GM18909 (cell line): ENCODE data around the gene NFIX.

Experiments
- ATAC-seq: cut with Tn5 transposase; IDR thresholded peaks from one replicate; pipeline ENCODE4 v1.9.1; 2021; ENCODE audit warnings: mild to moderate bottlenecking; ENCODE audit not compliant: unreplicated experiment, poor library complexity

NFIX gene

DNA sequence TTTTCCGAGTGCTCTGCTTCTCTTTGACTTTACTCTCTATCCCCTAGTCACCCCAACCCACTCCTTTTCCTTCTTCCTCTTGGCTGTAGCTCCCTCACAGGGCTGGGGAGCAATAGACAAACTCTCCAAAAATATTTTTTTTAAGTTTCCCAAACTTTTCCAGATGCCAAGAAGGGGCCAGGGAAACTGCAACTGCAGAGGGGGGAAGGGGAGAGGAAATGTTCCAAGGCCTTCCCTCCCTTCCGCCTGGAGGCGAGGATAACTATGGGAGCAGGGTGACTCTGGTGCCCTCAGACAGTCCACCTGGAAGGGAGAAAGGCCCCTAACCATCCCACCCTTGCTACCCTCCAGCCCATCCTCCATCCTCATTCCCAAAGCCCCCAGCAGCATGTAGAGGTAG is 58.0 kb downstream of the NFIX start:
- no peak for ATAC-seq

DNA sequence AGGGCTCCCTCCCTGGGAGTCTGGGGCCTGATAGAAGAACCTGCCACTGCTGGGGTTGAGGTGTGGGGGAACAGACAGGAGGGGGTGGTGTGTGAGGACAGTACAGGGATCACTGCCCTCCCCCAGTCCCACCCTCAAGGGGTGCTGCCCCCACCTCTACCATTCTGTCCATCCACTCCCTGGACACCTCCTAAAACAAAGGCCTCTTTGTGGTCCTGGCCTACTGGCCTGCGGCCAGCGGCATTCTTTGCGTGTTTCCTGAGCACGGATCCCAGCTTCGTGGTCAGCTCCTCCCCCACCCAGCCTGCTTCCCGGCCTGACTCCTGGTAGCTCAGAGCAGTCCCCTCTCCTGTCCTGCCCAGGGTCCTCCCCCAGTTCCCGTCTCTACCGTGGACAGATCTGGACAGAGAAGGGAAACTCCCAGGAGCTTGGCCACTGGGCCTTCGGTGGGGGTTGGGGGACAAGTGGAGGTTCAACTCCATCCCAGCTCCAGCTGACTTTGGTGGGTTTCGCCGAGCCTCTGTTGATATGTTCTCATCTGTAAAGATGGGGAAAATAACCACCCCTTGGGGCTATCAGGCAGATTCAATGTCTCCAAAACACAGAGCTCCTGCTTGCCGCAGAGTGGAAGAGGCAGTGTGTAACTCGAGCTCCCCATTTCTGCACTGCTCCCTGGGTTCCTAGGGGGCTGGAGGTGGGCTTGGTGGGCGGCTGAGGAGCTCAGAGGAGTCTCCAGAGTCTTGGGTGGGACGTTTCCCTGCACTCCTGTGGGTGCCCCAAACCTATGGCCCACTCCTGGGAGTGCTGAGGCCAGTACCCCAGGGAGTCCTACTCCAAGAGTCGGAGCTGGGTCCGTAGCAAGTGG is 58.7 kb downstream of the NFIX start:
- no peak for ATAC-seq

DNA sequence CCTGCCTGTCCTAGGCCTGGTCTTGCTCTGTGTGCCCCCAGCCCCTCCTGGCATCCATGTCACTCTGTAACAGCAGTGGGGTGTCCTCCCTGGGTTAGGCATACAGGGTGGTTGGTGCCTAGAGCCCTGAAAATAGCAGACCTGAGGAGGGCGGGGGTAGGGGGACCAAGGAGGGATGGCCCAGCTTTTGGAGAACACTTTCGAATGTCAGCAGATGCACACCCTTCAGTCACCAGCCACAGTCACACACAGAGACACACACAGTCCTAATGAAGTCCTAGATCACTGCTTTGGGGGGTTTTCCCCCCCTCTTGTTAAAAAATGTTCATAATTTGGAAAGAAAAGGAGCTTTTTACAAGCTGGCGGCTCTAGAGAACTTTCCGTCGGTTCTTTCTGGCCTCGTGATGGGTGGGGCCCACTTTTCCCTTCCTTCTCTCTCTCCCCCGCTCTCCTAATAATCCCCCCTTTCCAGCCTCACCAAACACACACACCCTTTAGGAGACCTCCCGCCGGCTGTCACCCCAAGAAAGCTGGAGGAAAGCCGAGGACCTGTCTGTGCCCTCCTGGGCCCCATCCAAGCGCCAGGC is 59.4 kb downstream of the NFIX start:
- ATAC-seq, result no peak

DNA sequence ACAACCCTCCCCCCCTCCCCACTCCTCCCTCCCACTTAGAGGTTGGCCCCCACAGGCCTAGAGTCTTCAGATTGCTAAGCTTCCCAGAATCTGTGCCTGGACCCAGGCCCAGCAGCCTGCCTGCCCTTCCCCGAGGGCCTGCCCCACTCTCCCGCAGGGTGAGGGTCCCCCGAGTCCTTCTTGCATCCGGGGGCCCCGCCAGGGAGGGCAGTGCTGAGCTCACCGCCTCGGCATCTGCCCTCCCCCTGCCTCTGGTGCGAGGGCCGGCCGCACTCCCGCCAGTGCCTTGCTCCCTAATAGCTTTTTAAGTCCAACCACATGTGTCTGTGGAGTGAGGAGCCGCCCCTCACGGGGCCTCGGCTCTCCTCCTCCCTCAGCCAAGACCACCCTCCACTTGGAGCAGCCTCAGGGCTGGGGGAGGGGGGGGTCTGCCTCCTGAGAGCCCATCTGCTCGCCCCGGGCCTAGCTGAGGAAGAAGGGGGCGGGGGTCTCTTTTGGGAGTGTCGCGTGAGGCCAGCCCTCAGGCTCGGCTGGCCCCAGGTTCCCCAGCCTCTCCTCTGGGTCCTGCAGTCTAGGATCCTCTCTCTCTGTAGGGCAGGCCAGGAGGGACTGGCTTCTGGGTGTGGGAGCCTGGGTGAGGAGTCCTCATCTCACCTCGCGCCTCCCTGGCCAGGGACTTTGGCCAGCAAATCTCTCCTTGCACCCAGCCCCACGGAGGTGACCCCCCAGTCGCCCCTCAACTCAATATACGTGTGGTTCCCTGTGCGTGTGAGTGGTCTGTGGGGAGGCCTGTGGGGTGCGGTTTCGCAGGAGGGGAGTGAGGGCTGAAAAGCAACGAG is 60.2 kb downstream of the NFIX start:
- ATAC-seq, result no peak

DNA sequence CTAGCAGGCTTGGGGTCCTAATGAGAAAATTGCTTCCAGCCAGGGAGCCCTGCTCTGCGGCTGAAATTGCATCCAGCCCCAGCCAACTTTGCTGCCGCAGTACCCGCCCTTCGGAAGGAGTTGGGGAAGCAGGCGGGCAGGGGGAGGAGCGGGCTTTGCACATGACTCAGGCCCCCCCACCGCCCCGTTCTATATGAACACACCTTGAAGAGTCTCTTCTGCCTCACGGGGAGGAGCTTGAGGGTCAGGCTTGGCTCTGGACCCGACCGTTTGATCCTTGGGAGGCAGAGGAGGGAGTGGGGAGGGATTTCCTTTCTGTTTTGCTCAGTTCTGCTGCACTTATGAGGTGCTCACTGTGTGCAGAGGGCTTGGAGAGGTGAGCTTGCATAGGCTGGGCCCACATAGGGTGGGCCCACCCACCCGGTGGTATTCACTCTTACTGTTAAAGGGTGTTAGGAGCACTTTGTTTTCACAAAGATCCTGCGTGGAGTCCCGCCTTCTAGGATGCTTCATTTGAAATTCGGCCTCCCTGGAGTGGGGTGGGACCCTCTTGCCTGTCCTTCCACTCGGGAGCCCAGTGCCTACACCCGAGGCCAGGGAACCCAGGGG is 60.9 kb downstream of the NFIX start:
- ATAC-seq, result no peak

DNA sequence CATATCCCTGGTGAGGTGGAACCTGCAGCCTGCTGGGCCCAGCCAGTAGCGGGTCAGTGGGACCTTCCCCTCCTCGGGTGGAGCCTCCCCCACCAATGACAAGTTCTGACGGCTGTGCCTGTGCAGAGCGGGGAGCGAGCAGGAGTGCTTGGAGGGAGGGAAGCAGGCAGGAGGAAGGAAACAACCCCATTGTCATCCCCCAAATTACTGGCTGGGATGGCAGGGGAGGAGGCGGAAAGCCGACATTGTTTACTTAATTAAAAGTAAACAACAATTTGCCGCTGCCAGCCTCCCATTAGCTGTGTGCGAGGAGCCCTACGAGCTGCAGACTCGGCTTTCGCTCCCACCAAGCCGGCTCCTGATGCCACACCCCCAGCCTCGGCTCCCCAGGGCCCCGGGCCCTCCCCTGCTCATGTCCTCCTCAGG is 61.9 kb downstream of the NFIX start:
- no peak for ATAC-seq

DNA sequence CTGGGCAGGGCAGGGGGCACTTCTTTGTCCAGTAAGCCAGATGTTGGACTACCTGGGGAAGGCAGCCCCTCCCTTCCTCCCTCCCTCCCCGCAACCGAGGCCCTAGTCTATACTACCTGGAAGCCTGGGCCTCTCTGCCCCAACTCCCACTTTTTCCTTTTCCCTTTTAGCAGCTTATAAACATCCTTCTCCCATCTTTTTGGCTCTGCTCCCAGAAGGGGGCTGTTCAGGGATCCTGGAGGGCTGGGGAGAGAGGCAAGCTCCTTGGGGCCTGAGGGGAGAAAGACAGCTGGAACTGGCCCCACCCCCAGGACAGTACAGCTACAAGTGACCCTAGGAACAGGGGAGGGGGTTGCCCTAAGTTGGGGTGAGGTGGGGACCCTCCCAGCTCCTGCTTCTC is 62.5 kb downstream of the NFIX start:
- no peak for ATAC-seq

DNA sequence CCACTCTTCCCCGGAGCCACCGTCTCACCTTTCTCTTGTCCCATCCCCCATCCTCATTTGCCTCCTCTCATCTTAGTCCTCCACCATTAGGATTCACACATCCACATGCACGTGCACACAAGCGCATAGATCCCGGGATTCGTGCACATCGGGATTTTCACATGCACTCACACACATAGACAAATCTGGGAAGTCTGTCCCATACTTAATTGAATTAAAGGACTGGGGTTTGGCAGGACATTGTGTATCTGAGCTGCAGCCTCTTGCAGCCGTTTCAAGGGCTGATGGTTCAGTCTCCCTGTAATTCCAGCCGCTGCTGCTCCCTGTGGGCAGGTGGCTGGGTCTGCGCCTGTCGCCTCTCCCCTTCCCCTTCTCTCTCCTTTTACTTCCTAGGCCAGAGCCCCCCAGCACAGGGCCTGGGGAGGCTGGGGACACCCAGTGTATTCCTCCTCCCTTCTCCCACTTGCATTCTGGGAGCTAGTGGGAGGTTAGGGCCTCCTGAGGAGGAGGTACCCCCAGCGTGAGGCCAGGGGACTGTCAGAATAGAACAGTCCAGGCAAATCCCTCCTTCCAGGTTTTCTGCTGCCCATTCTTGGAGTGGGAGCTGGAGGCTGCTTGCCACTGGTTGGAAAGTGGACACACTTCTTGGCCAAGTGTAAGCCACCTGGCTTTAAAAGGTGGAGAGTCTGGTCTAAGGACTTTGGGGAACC is 63.8 kb downstream of the NFIX start:
- ATAC-seq, result no peak

DNA sequence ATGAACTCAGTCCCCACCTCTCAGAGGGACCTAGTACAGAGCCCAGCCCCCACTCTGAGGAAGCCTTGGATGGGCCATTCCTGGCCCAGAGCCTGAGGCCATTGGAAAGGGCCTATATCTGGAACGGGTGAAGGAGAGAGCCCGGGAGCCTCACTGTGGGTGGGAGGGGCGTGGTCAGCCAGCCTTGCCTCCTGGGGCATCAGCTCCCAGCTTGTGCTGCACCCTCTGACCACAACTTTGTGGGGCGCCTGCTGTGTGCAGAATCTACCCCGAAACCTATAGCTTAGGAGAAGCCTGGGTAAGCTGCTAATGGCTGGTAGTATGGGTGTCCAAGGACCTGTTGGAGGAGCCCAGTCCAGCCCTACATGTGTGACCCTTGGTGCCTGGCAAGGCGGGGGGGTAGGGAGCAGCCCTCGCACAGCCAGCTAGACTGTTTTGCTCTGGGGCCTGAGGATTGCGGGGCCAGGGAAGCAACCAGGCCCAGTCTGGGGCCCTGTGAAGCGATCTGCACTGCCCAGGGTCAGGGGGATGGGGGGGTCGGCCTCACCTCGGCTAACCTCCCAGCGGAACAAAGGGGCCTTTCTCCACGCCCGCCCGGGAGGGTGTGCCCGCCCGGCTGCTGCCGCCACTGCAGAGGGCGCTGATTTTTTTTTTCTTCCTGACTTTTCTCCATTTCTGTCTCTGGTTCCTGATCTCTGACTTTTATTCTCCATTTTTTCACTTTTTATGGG is 65.1 kb downstream of the NFIX start:
- no peak for ATAC-seq

DNA sequence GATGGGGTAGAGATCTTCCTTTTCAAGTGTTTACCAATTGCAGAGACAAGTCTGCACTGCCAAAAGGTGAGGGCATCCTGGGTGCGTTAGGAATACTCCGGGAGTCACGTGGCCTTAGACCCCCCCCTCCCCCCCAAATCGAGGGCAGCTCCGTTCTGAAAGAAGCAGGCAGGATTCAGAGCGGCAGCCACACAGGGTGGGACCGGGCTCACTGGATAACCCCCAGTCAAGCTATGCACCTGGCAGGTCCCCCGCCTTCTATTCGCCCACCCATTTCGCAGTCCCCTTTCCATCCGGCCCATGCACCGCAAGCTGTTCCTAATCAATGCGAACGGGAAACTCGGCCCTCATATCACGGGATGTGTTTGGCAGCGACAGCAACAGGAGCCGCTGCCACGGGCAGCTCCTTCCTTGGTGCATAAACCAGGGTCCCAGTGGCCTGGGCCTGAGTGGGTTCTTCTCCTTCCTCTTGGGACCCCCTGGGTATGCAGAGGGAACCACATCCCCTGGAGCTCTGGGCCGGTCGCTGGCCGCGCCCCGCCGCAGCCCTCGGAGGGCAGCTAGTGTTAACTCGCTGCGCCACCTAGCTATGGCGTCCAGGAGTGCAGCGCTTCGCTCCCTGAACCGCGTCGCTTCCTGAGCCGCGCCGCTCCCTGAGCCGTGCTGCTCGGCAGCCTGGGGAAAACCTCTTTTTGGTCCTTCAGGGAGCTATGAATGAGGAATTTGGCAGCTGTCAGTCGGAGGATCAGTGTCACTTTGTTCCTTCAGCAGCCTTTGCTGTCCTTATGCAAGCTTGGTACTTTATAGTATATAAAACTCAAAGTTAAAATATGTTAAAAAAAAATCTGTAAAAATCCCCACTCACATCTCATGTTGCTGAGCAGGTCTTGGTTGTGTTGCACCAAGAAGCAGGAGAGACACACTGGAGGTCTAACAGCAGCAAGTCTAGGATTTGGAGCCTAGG is 66.0 kb downstream of the NFIX start:
- ATAC-seq, result no peak

DNA sequence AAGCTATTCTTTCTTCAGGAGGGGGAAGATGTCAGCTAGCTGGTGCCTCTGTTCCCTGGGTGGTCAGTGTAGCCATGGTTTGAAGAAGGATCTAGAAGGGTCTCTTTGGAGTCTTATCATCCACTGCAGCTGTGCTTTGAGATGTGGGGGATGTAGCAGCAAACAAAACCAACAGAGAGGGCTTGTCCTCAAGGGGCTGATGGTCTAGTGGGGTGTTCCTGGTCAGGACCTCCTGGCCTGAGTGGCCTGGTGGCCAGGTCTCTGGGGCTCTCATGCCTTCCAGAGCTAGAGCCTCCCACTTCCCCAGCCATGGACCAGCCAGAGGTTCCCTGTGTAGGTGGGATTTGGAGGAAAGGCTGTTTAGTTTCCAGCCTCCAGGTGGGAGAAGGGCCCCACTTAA is 67.0 kb downstream of the NFIX start:
- ATAC-seq, result no peak

DNA sequence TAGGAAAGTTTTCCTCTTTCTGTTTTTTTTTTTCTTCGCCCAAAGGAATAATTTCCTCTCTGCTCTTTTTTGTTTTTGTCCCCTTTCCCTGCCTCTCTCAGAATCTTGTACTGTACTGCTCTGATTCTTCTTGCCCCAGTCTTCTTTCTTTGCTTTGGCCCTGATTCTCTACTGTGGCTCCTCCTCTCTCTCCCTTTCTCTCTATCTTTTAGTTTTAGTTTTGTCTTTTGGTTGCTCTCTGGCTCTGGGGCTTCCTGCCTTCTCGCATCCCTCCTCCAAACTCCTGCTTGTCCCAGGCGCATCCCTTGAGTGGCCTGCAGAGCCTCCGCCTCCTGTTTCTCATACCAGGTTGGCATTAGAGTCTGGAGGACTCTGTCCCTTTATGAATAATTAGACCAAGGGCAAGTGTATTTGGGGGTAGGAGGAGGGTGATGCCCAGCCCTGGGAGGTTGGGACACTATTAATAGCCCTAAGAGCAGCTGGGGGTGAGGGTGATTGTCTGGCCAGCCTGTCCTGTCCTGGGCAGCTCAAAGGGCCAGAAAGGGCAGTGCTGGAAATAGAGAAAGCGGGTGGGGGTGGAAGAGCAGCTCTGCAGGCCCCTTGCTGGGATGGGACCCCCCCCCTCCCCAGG is 68.3 kb downstream of the NFIX start:
- ATAC-seq, result no peak

DNA sequence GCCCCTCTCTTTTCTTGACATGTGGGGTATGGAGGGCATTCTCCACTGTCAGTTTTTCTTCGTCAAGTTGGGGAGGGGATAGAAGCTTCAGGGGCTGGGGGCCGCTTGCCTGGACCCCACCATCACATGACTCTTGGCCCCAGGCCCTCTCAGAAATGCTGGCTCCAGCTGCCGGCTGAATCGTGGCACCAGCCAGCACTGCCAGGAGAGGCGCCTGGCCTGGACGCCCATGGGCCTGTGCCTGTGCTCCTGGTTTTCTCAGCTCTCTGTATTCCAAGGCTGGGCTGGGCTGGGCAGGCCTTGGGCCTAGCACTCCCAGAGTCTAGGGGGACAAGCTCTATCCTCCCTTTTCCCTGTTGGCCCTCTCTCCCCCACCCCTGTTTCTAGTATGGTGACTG is 68.8 kb downstream of the NFIX start:
- no peak for ATAC-seq

DNA sequence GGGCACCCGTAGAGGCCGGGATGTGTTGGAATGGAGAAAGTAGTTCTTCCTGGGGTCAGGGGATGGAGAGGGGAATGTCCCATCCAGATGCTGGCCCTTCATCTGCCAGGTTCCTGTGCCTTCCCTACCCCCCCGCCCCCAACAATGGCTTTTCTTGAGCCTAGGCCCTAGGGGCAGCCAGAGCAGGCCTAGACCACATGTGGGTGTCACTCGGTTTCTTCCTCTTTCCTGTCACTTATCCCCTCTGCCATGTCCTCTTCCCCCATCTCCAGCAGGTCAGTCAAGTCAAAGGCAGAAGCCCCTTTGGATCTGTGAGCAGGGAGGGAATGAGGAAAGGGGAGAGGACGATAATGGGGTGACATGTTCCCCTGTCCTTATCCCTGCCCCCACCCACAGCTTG is 71.0 kb downstream of the NFIX start:
- no peak for ATAC-seq

DNA sequence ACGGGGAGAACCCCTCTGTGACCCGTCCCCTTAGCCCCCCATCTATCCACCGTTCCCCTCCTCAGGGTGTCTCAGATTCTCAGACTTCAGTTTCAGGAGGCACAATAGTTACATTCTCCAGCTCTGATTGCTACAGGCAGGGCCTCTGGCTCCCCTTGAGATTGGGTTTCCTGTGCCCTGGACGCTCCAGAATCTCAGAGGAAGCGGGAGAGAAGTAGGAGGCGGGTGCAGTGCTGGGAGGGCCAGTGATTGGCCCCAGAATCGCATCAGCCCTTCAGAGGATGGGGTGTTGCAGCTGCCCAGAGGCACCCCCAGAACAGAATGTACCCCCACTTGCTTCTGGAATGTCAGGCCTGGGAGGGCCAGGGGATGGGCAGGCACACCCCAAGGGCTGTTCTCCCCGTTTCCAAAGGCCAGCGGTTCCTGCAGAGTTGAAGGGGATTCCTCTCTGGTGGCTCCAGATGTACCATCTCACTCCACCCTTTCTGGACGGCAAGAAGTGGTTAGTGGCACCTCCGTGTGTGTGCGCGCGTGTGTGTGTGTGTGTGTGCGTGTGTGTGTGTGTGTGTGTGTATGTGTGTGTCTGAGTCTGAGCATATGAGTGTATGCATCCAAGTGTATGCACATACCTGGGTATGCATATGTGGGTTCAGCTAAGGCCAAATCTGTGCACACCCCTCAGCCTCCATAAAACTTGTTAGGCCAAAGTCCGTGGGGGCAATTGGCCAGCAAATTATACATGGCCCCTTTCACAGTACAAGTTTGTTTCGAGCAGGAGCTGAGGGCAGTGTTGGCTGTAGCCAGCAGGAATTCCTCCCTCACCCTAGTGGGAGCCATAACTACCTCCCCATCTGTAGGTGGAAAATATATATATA is 71.9 kb downstream of the NFIX start:
- ATAC-seq, result no peak

DNA sequence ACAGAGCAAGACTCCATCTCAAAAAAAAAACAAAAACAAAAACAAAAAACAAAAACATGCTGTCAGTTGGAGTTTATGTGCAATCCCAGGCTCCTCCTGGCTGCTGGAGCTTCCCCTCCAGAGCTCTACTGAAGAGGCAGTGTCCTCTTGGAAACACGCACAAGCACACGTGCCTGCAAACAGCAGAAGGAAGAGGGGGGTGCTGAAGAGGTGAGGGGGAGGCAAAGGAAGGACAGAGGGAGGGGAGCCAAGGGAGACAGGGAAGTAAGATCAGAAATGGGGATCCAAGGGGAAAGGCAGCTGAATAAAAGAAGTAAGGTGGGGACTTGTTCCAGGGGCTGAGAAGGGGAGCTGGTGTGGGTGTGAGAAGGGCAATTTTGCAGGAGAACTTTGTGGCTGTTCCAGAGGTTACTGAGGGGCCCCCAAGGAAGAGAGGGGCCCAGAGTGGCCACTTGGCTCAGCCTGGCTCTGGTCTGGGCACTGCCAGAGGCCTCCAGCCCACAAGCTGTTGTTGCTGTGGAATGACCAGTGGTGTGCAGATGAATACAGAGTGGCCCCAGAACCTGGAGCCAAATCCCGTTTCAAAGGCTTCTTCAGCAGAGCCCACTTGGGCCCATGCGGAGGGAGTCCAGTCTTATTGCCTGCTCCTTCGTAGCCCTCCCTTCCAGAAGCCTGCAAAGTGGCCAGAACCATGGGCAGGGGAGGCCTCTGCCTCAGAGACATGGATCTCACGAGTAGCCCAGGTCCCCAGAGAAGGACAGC is 73.0 kb downstream of the NFIX start:
- ATAC-seq, result no peak
